H1 (cell line): Measurements from ENCODE around the gene HSDL2. TPM values are rescaled to one million over a fixed set of nuclear protein-coding genes. Genes with fewer than 3 reads are reported as not detected.

Experiments
- ATF2 ChIP-seq: IDR thresholded peaks from 2 replicates; pipeline ENCODE4 v1.6.1; 2012; ENCODE audit warnings: low read length, inconsistent platforms
- CBX8 ChIP-seq: fragments of 300-800, 300-1000 bp; sonication (generic); IDR thresholded peaks from 2 replicates; pipeline ENCODE4 v1.7.1; 2016; ENCODE audit warnings: low read depth, low read length, borderline replicate concordance
- RXRA ChIP-seq: IDR thresholded peaks from 2 replicates; pipeline ENCODE4 v1.6.1; 2011; ENCODE audit warnings: low read depth, mild to moderate bottlenecking, low read length, moderate library complexity; ENCODE audit not compliant: insufficient read depth
- SAP30 ChIP-seq: fragments of 300-600 bp; sonication (generic); IDR thresholded peaks from 2 replicates; pipeline ENCODE4 v1.7.1; 2012; ENCODE audit warnings: low read length, moderate library complexity, mild to moderate bottlenecking, inconsistent platforms; ENCODE audit not compliant: insufficient read depth, insufficient replicate concordance
- SIX5 ChIP-seq: IDR thresholded peaks from 2 replicates; pipeline ENCODE4 v1.6.1; 2011; ENCODE audit warnings: mild to moderate bottlenecking, low read depth, low read length
- SP2 ChIP-seq: IDR thresholded peaks from 2 replicates; pipeline ENCODE4 v1.6.1; 2012; ENCODE audit warnings: mild to moderate bottlenecking, low read length, inconsistent platforms
- SUZ12 ChIP-seq: fragments of 200-600 bp; sonication (generic); IDR thresholded peaks from 2 replicates; pipeline ENCODE4 v1.6.1; 2012; ENCODE audit warnings: mild to moderate bottlenecking, inconsistent platforms, low read length, moderate library complexity, mixed read lengths
- TAF1 ChIP-seq: IDR thresholded peaks from 2 replicates; pipeline ENCODE4 v1.6.1; 2011; ENCODE audit warnings: mild to moderate bottlenecking, low read depth, low read length
- polyA plus RNA-seq, 7 experiments: library from polyadenylated mRNA; depleted of rRNA in 3 of 7; stranded (reverse) in 5 of 7; unstranded in 2 of 7; fragments of >200 nt in 5 of 7; fragments of 200-250 nt in 2 of 7; gene quantifications; 1 replicate in 5 of 7; 2 replicates in 1 of 7; 4 replicates in 1 of 7; pipeline versions ENCODE4 v1.2.1 to v1.2.3, GENCODE V29; 2011 to 2013; ENCODE audit warnings: missing spikeins in 2 of 7, mixed read lengths in 2 of 7
- total RNA-seq: library from RNA; stranded (reverse); fragmentation: NEBNext Ultra II Directional; extraction: Animal tissue kit (Norgen Biotek cat#: 25700); gene quantifications from 2 replicates; pipeline ENCODE4 v1.2.1, GENCODE V29; 2021

Gene HSDL2
- total and polyA plus RNA-seq, 2 of the 8 experiments (the other 6 are each of a cell fraction or from before 2014, with no cell fraction given): 6.6 to 15.4 TPM

GRCh38 chr9:112446080-112446479, 66.2 kb downstream of the HSDL2 start (continued):
- TF ChIP-seq SUZ12 (no peak), RXRA (no peak), ATF2 (no peak), CBX8 (no peak), SP2 (no peak), SAP30 (no peak), TAF1 (no peak), SIX5 (no peak)
